Measurements from ENCODE around the gene JKAMP. TPM values are rescaled to one million over a fixed set of nuclear protein-coding genes. Genes with fewer than 3 reads are reported as not detected.

Gene JKAMP
- polyA plus RNA-seq, 3 donors: 68.2 to 82.0 (median 80.1) TPM

DNA sequence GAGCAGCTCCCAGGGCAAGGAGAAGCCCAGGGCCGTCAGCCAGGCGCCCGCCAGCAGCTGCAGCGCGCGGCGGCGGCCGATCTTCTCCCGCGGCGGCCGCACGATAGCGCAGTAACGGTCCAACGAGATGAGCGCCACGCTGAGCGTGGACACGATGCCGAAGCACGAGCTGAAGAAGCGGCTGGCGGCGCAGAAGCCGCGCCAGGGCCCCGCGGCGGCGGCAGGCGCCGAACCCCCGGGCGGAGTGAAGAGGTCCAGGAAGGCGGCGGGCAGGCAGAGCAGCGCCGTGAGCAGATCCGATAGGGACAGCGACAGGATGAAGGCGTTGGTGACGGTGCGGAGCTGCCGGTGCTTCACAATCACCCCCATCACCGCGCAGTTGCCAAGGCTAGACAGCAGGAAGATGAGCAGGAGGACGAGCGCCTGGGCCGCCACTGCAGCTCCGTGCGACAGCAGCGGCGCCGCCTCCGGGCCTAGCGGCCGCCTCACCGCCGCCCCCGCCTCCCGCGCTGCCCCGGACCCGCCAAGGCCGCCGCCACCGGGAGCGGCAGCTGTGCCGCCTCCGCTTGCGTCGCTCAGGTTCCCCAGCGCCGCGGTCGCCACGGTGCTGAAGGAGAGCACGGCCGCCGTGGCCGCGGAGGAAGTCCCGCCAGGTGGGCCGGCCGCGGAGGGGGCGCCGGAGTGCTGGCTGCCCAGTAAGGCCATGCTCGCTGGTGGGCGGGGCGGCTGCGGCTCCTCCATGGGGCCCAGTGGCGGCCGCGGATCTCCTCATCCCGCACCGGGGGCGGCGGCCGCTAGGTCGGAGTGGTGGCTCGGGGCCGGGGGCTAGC is 19.6 kb upstream of the JKAMP start:
- peak in 6 of 11 donors; percentile 59 to 72 (median 66) for DNase-seq (ENCODE audit: extremely low read depth in 1 of 11, low read depth in 9 of 11, low spot score in 4 of 11)

DNA sequence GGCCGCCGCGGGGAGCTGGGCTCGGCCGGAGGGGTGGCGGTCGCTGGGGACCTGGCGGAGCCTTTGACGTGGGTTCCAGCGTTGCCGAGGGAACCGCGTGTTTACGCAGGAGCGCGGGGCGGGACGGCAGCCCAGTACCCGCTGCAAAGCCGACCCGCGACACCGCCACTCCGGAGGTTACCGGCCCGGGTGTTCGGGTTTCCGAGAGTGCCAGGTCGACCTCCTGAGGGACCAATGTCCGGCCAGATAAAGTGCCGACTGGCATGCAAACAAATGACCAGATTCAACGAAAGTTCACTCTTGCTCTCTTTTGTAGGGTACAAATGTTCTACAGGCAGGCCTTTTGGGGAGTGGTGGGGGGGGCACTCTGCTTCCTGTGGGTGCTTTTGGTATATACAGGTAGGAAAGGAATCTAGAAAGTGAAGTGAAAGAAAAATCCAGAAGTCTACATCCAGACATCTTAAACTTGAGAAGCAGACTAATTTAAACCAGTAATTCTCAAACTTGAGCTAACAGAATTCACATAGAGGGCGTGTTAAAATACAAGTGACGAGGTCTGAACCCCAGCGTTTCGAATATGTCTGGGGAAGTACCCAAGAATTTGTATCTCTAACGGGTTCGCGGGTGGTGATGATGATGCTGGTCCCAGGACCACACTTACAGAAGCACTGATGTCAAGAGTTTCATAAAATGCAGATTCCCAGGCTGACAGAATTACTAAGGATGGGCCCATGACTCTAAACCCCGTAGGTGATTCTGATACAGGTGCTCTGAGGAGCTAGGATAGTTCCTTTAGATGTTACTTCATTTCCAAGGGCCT is 18.8 kb upstream of the JKAMP start, which contains the start of gene GPR135:
GPR135 (minus strand) TSS at position 65 of the 820 bp plus-strand sequence. CDS start 154 bp downstream, outside the sequence.
- DNase-seq (ENCODE audit: extremely low read depth in 1 of 11, low read depth in 9 of 11, low spot score in 4 of 11): peak in 1 of 11 donors; percentile 63

DNA sequence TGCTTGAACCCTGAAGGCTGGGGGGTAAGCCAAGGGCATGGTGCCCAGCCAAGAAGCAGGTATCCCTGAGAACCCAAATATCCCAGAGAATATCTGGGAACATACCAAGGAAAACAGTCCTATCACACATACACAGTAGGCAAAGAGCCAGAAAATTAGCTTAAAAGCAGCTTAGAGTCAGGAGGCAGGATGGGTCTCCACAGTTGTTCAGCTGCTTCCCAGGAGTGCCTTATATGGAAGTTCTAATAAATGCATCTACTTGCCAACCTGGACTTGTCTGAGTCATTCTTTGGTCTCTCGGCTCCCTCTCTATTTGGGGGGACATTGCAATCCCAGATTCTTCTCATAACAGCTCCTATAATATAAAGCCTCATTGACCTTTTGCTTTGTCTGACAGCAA is 10.1 kb upstream of the JKAMP start:
- no peak for DNase-seq (ENCODE audit: extremely low read depth in 1 of 11, low read depth in 9 of 11, low spot score in 4 of 11)

DNA sequence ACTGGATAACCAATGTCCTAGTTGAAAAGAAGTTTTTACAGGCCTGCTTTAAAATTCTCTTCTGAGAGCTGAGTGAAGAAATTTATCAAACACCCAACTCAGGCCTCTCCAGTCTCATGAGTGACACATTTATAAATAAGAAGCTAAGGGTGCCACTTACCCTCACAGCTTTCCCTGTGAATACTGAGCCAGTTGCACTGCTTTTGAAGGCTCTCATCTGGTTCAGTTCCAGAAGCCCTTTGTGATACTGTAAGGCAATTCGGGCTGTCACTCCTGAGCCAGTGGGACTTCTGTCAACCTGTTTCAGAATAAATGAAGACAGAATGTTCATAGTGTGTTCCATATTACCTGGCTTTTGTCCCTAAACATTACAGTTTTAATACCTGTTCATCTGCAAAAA is 8.6 kb upstream of the JKAMP start:
- DNase-seq (ENCODE audit: extremely low read depth in 1 of 11, low read depth in 9 of 11, low spot score in 4 of 11): no peak

DNA sequence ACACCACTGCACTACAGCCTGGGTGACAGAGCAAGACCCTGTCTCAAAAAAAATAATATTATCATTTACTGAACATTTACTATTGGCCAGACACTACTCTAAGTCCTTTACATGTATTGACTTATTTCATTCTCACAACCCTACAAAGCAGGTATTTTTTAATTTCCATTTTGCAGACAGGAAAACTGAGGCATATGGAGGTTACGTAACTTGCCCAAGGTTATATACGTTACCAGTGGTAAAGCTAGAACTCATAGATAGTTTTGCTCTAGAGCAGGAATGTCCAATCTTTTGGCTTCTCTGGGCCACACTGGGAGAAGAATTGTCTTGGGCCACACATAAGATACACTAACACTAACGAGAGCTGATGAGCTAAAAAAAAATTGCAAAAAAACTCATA is 5.8 kb upstream of the JKAMP start:
- no peak for DNase-seq (ENCODE audit: extremely low read depth in 1 of 11, low read depth in 9 of 11, low spot score in 4 of 11)

DNA sequence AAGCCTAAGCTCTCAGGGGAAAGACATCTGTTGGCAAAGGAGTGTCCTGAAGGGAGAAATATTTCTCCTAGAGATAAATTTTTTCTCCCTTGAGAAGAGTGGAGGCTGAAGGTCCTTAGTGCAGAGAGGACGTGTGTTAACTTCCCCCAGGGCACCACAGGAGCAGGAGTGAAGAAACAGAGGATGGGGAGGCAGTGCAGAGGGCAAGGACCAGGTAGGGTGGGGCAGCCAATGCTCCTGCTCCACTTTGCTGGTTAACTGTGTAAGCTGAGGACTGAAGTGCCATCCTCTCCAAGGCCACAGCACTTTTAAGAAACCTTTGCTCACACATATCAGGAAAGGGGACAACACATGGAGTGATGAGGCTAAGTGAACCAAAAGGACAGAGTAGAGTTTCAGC is 4.2 kb upstream of the JKAMP start:
- no peak for DNase-seq (ENCODE audit: extremely low read depth in 1 of 11, low read depth in 9 of 11, low spot score in 4 of 11)

DNA sequence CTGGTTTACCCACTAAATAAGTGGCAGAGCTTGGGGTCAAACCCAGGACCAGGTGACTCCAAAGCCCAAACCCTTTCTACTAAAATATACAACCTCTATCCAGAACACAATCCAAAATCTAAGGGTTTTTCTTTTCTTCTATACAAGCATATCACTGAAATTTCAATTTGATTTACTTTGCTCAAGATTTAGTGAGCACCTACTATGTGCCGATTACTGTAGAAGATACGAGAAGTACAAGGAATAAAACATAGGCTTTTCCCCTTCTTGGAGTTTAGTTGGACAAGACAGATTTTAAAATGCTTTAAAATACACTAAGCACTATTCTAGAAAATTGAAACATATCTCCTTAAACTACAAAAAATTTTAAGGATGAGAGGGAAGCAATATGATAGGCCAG is 2.9 kb upstream of the JKAMP start:
- no peak for DNase-seq (ENCODE audit: extremely low read depth in 1 of 11, low read depth in 9 of 11, low spot score in 4 of 11)

DNA sequence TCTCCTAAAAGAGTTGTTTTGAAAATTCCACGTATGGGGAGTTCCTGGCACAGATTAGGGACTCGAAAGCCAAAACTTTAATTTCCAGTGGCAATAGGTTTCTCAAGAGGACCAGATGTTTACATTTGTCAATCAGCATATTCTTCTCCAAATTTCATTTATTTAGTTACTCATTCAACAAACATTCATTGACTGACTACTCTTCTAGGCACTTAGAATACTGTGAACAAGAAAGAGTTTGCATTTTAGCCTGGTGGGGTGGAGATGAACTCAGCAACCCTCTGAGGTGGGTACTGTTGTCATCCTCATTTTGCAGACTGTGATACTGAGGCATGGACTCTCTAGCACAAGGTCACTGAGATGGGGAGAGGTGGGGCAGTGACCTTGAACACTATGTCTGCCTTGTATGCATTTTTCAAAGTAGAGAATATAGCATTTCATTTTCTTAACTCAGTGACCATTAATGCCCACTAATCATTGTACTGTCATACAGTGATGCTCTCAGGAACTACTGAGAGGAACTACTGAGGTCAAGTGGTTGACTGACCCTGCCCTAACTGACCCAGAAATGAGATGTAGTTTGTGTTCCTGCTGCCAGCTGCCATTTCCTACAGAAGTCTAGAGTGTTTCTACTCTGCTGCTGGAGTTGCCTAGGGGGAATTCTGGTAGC is 2.3 kb upstream of the JKAMP start:
- no peak for DNase-seq (ENCODE audit: extremely low read depth in 1 of 11, low read depth in 9 of 11, low spot score in 4 of 11)

DNA sequence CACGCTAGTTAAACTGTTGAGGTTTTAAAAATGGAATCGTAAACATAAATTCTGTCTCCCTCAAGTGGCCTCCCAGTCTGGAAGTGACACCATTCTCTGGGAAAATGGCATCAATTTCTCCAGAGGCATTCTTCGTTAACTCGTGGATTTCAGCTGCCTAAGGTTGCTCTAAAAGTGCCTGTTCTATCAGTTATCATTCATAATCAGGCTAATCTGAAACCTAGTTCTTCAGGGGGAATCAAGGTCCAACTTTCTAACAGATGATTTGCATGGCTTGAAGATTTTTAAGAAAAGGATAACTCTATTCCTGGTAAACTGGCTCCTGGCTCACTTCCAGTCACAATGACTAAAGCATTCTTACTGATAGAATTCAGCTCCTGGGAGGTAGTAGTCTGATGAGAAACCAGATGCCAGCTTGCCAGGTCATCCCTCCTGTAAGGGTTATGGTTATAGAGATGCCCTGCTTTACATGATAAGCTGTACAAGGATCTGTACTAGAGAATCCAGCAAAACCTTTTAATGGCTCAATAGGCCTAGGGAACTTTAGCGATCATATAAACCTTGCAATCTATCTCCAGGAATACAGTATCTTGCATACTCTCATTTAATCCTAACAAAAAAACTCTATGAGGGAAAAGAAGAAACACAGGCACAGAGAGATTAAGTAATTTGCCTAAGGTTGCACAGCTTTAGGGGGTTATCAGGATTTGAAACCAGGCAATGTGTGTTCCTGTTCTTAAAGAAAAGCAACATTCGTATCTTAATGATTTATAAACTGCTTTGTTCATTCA is 1.6 kb upstream of the JKAMP start:
- DNase-seq (ENCODE audit: extremely low read depth in 1 of 11, low read depth in 9 of 11, low spot score in 4 of 11): no peak

DNA sequence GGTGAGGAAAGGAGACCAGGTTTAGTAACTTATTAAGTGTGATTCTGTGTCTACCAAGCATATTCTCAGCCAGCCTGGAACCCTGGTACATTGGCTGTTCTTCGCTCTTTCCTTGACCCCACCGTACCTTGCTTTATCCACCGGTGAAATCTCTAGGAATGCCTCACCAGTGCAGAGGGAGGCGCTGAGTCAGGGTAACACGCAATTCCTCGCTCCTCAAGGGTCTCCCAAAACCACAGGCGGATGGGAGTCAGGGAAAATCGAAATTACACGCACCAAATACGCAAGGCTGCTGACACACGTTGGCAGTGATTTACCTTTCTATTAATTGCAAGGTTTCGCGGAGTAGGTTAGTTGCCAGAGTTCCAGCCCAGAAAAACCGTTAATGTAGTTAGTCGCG is 954 bp upstream of the JKAMP start:
- DNase-seq (ENCODE audit: extremely low read depth in 1 of 11, low read depth in 9 of 11, low spot score in 4 of 11): peak in 4 of 11 donors; percentile 10 to 45 (median 30)

DNA sequence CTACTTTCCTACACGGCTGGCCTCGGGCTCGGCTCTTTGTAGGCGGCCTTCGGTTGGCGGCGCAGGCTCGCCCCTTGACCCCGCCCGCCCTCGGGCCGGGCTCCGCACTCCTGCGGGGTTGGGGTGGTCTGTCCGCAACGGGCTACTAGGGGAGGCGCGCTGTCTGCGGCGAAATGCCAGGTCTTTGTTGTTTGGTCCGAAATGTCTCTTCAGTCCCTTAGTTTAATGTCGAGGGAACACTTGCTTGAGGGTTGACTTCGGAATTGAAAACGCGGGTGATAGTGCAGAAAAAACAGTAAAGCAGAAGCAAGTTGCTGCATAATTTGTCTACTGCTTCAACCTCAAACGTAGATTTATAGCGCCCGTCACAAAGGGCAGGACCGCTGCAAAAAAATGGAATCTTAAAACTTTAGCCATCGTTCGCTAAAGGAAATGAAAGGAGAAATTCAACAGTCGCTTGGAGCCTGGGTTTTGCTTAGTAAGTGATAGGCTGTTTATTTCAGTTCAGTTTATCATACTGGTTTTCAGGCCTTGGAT is 390 bp downstream of the JKAMP start:
- peak in 2 of 11 donors; percentile 36 to 41 for DNase-seq (ENCODE audit: extremely low read depth in 1 of 11, low read depth in 9 of 11, low spot score in 4 of 11)

DNA sequence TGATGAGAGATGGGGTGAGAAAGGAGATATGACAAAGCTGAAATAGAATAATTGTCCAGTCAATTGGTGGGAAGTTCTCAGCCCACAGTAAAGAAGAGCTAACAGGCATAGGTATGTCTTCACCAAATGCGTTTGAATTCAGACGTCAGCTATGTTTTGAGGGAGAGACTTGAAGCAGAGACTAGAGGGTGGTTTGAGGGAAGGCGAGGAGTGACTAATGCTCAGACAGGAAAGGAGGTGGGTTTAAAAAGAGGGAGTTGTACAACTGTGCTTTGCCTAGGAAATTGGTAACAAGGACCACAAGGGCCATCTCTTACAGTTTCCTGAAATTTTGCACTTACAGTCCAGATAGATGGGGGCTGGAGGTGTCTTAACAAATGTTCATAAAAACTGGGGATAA is 6.4 kb downstream of the JKAMP start:
- no peak for DNase-seq (ENCODE audit: extremely low read depth in 1 of 11, low read depth in 9 of 11, low spot score in 4 of 11)

DNA sequence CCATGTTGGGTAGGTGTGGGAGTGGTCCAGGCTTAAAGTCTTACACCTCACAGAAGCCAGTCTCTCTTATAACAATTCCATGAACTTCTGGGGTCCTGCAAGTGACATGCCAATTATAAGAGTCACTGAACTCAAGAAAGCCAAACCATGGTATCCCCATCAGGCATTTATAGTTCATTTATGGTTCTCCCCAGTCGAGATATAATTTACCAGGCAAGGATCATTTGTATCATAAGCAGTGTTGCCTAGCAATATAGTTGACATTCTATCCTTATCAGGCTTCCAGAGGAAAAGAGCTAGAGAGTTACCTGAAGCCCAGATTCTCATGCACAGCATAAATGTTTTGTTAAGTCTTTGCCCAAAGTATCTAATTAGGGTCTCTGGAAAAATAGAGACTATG is 8.1 kb downstream of the JKAMP start:
- DNase-seq (ENCODE audit: extremely low read depth in 1 of 11, low read depth in 9 of 11, low spot score in 4 of 11): no peak

DNA sequence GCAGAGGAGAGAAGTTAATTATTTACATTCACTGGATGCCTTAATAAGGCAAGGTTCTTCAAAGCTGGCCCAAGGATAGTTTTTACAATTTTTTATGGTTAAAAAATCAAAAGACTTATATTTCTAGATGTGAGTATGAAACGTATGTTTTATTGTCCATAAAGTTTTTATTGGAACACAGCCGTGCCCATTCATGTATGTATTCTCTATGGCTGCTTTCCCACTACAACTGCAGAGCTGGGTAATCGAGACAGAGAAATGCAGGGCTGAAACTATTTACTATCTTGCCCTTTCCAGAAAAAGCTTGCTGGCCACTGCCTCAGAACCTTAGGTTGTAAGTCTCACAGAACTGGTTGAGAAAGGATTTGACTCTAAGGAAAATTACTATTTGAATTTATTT is 16.4 kb downstream of the JKAMP start:
- no peak for DNase-seq (ENCODE audit: extremely low read depth in 1 of 11, low read depth in 9 of 11, low spot score in 4 of 11)

DNA sequence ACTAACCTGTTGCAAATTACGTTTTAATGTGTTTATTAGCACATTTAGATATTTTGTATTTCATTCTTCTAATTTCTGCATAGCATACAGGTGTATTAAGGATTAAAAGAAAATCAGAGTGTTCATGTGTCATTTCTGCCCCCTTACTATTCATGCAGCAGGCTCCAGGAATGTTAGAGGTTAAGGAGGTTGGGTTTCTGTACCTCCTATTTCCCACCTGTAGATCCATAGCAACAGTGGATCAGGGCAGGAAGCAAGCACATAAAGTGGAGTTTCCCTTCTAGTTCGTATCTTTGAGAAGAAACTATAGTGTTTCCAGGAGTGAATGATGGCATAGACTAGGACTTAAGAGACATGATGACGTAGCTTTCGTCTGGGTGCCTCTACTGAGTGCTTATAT is 18.9 kb downstream of the JKAMP start:
- DNase-seq (ENCODE audit: extremely low read depth in 1 of 11, low read depth in 9 of 11, low spot score in 4 of 11): no peak

DNA sequence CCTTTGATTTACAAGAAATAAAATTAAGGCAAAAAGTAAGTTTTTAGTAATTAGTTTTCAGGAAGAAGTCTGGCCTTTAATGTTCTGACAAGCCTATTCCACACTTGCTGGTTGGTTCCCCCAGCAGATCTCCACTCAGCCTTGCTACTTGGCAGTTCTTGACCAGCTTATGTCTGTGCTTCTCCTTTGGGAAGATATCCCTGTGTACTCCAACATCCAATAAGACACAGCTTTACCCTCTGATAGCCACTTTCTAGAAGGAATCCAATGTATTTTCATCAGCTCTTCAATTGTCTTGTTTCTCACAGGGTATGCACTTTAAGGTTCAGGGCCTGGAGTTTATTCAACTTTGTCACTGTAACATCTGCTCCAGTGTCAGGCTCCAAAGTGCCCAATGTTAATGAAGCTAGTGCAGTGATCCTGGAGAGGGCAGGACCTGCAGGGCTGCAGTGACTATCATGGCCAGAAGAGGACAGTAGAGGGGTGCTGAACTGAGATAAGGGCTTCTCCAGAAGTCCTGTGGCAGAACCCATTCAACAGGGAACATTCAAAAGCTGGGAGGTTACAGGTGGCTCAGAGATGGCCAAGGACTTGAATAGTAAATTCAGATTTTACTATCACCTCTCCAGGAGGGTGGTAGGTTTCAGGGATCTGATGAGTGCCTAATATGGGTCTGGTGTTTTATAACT is 22.9 kb downstream of the JKAMP start:
- DNase-seq (ENCODE audit: extremely low read depth in 1 of 11, low read depth in 9 of 11, low spot score in 4 of 11): peak in 4 of 11 donors; percentile 26 to 36 (median 28)

DNA sequence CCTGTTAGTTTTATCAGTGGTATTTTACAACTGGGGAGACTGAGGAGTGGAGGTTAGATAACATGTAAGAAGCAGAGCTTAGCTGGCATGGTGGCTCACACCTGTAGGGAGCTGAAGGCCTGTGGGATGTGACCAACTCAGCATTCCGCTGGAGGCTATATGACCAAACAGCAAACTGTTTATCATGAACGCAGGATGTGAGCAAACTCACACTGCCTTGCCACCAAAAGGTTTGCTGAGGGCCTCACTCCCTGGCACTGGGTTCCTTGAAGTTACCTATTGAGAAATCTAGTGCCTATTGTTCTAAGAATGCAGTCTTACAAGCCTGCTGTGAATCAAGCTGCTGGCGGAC is 23.4 kb downstream of the JKAMP start:
- no peak for DNase-seq (ENCODE audit: extremely low read depth in 1 of 11, low read depth in 9 of 11, low spot score in 4 of 11)

DNA sequence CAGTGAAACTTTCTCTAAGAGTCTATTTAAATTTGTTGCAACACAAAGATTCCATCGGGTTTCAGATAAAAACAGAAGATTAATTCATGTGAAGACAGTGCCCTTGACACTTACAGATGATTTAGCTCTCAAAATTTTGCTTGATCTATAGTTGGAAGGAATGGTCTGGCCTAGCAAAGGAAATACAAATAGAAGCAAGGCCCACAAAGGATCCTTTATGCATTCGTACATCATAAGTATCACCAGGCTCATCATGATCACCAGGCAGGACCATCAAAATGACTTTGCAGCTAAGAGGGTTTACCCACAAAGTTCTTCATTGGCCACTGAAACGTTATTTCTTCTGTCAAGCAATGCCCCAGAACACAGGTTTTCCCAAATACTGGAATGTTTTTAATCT is 24.8 kb downstream of the JKAMP start:
- no peak for DNase-seq (ENCODE audit: extremely low read depth in 1 of 11, low read depth in 9 of 11, low spot score in 4 of 11)
